GM12874 (cell line): ENCODE results near the gene TSPAN1.

Experiments
- CTCF ChIP-seq: IDR thresholded peaks from 2 replicates; pipeline ENCODE4 v1.5.1; 2011; ENCODE audit warnings: low read depth, mild to moderate bottlenecking, control low read depth, low read length, moderate library complexity; ENCODE audit not compliant: insufficient read depth

The TSPAN1 gene

GRCh38 chr1:46152016-46152415, 22.9 kb upstream of the TSPAN1 start:
- no peak for TF ChIP-seq CTCF

GRCh38 chr1:46153228-46153627, 21.7 kb upstream of the TSPAN1 start:
- no peak for TF ChIP-seq CTCF

GRCh38 chr1:46153732-46154131, 21.2 kb upstream of the TSPAN1 start:
- no peak for TF ChIP-seq CTCF

- no peak for TF ChIP-seq CTCF
Observed at GRCh38 chr1:46157916-46158311, 17.0 kb upstream of the TSPAN1 start.

GRCh38 chr1:46158312-46159281, 16.3 kb upstream of the TSPAN1 start:
- TF ChIP-seq CTCF: no peak

- no peak for TF ChIP-seq CTCF
Observed at GRCh38 chr1:46159516-46159915, 15.4 kb upstream of the TSPAN1 start.

- no peak for TF ChIP-seq CTCF
Observed at GRCh38 chr1:46160212-46160611, 14.7 kb upstream of the TSPAN1 start.
